ENCODE measurements around the gene IFNGR1. TPM values are rescaled to one million over a fixed set of nuclear protein-coding genes. Genes with fewer than 3 reads are reported as not detected.

The IFNGR1 gene
- total RNA-seq, 3 donors from 2014 or later, result 126 to 207 (median 144) TPM

GRCh38 chr6:137173501-137173900 lies 45.7 kb downstream of the IFNGR1 start, which contains the start of gene IL22RA2:
Gene IL22RA2, minus strand, starts transcription at chr6:137173644. Its CDS starts 11,895 bp downstream, at chr6:137161749.
- intact Hi-C loops (cut with DNase I; ENCODE audit: low total_unique reads), result no loop called here
- no peaks in the 10 kb centered on the region for H3K27me3 ChIP-seq
- H3K4me1 ChIP-seq, result peaks cover 0 to 11% of the 10 kb centered on the region in 2 donors
- DNase-seq (ENCODE audit: low spot score in 2 of 2), result no peak
- no peak within 1 kb of the TSS for H3K4me3 ChIP-seq
- TF ChIP-seq POLR2AphosphoS5 (IDR thresholded peaks at IDR 0.05), result no peak
- no peak for TF ChIP-seq POLR2A (IDR thresholded peaks at IDR 0.05)
- TF ChIP-seq CTCF (IDR thresholded peaks at IDR 0.05), result no peak
- peak within 1 kb of the TSS; percentile 66 to 71 for H3K27ac ChIP-seq
- no peaks in the 10 kb centered on the region for H3K36me3 ChIP-seq
- H3K9me3 ChIP-seq, result no peaks in the 10 kb centered on the region

GRCh38 chr6:137172734-137173431 lies 46.3 kb downstream of the IFNGR1 start:
- Histone ChIP-seq H3K4me3 (no peak overlapping the region), H3K9me3 (no peaks in the 10 kb centered on the region), H3K27me3 (no peaks in the 10 kb centered on the region), H3K36me3 (no peaks in the 10 kb centered on the region), H3K27ac (peak overlapping the region; percentile 66 to 71), H3K4me1 (peaks cover 0 to 11% of the 10 kb centered on the region in 2 donors)
- intact Hi-C loops (cut with DNase I; ENCODE audit: low total_unique reads), result no loop called here
- TF ChIP-seq CTCF (IDR thresholded peaks at IDR 0.05) (peak in 1 of 3 donors; percentile 2), POLR2AphosphoS5 (IDR thresholded peaks at IDR 0.05) (no peak)
- DNase-seq (ENCODE audit: low spot score in 2 of 2), result no peak

GRCh38 chr6:137171824-137172733 lies 47.1 kb downstream of the IFNGR1 start:
- TF ChIP-seq CTCF (IDR thresholded peaks at IDR 0.05) (peak in 1 of 3 donors; percentile 9), POLR2AphosphoS5 (IDR thresholded peaks at IDR 0.05) (peak in 1 of 3 donors; percentile 8), POLR2A (IDR thresholded peaks at IDR 0.05) (no peak)
- DNase-seq (ENCODE audit: low spot score in 2 of 2), result peak in 1 of 2 donors; percentile 55
- intact Hi-C loops (cut with DNase I; ENCODE audit: low total_unique reads), result no loop called here

GRCh38 chr6:137171053-137171374 lies 48.2 kb downstream of the IFNGR1 start:
- Histone ChIP-seq H3K9me3 (no peaks in the 10 kb centered on the region), H3K4me1 (peaks cover 0 to 11% of the 10 kb centered on the region in 2 donors), H3K27me3 (no peaks in the 10 kb centered on the region), H3K4me3 (no peak overlapping the region), H3K27ac (peak overlapping the region; percentile 66 to 71), H3K36me3 (no peaks in the 10 kb centered on the region)
- no peak for TF ChIP-seq POLR2AphosphoS5 (IDR thresholded peaks at IDR 0.05)
- no peak for TF ChIP-seq CTCF (IDR thresholded peaks at IDR 0.05)
- no peak for TF ChIP-seq POLR2A (IDR thresholded peaks at IDR 0.05)
- DNase-seq (ENCODE audit: low spot score in 2 of 2), result no peak
- intact Hi-C loops (cut with DNase I; ENCODE audit: low total_unique reads), result no loop called here

More at GRCh38 chr6:137171824-137172733, 47.1 kb downstream of the IFNGR1 start:
- no peaks in the 10 kb centered on the region for H3K9me3 ChIP-seq
- H3K36me3 ChIP-seq, result no peaks in the 10 kb centered on the region
- peaks cover 0 to 11% of the 10 kb centered on the region in 2 donors for H3K4me1 ChIP-seq
- H3K27me3 ChIP-seq, result no peaks in the 10 kb centered on the region
- H3K4me3 ChIP-seq, result no peak overlapping the region
- peak overlapping the region; percentile 66 to 71 for H3K27ac ChIP-seq

Data from breast epithelium (tissue), 4 donors.